HepG2 (cell line): Measurements from ENCODE around the gene TNRC18. TPM values are rescaled to one million over a fixed set of nuclear protein-coding genes. Genes with fewer than 3 reads are reported as not detected.

Experiments
- ATAC-seq: fragments of 200-7000 bp; cut with Tn5 transposase; 3 replicates; pipeline ENCODE4 v1.9.1; 2020; ENCODE audit warnings: mild to moderate bottlenecking, moderate library complexity
- BruUV-seq: library from RNA; stranded (reverse); fragments of 400-500 nt; replicated peaks from 2 replicates; lab custom pipeline; 2021; lab: Mats Ljungman, UMichigan
- CTCF ChIA-PET: fragments of 300-600 bp; formaldehyde crosslinking; extraction: SDS; loops from one replicate; lab custom pipeline; 2021; ENCODE audit warnings: low total read pairs, inconsistent platforms, low intra/inter-chr PET ratio; lab: Yijun Ruan, JAX
- POLR2A ChIA-PET: fragments of 350-600 bp; sonication (Branson Sonifier 250); formaldehyde crosslinking; loops from one replicate; lab custom pipeline; 2020; ENCODE audit warnings: antibody characterized with exemption, inconsistent platforms; lab: Yijun Ruan, JAX
- DNase-seq: peaks from one replicate; pipeline ENCODE4 v3.0.0-alpha.2; 2015; ENCODE audit warnings: low spot score
- FAIRE-seq: peaks from 3 replicates; lab custom pipeline; 2011; peaks lifted over from hg19 to GRCh38; lab: Jason Lieb, UNC
- H2AFZ ChIP-seq: one replicate; pipeline ENCODE4 v1.6.1; 2011; ENCODE audit warnings: low read length, inconsistent platforms
- H3K27ac ChIP-seq: fragments of 300-600 bp; 3 replicates; pipeline ENCODE4 v1.8.0; 2011; ENCODE audit warnings: mixed run types, mild to moderate bottlenecking, mixed read lengths, low read length, inconsistent platforms; ENCODE audit not compliant: insufficient read depth; ENCODE audit errors: extremely low read length
- H3K27me3 ChIP-seq, 2 experiments: fragments of 200-600 bp in 1 of 2; 2 replicates in 1 of 2; 3 replicates in 1 of 2; pipeline versions ENCODE4 v1.6.0 to v1.8.0; 2011; ENCODE audit warnings: low read length in 2 of 2, mild to moderate bottlenecking in 2 of 2, moderate library complexity in 2 of 2, inconsistent platforms in 1 of 2; ENCODE audit not compliant: insufficient read depth in 2 of 2, control insufficient read depth in 1 of 2
- H3K36me3 ChIP-seq, 2 experiments: fragments of 200-600 bp in 1 of 2; replicated peaks in 1 of 2; 2 replicates in 1 of 2; 3 replicates in 1 of 2; pipeline versions ENCODE4 v1.5.1 to v1.8.0; 2011; ENCODE audit warnings: low read length in 2 of 2, inconsistent platforms in 1 of 2; ENCODE audit not compliant: insufficient read depth in 2 of 2, control insufficient read depth in 1 of 2
- H3K4me1 ChIP-seq: 2 replicates; pipeline ENCODE4 v1.5.1; 2012; ENCODE audit warnings: low read length, inconsistent platforms; ENCODE audit not compliant: insufficient read depth
- H3K4me2 ChIP-seq: 2 replicates; pipeline ENCODE4 v1.6.0; 2011; ENCODE audit warnings: low read depth, low read length, inconsistent platforms
- H3K4me3 ChIP-seq, 3 experiments: fragments of 200-600 bp in 1 of 3; sonication (generic), shearing (Covaris generic) in 1 of 3; replicated peaks in 1 of 3; 2 replicates each; pipeline ENCODE4 v1.5.1; 2011 to 2016; ENCODE audit warnings: low read length in 3 of 3, inconsistent platforms in 2 of 3, low read depth in 2 of 3, mild to moderate bottlenecking in 2 of 3, control low read depth in 1 of 3, mixed read lengths in 1 of 3; ENCODE audit not compliant: insufficient read depth in 1 of 3
- H3K79me2 ChIP-seq: one replicate; pipeline ENCODE4 v1.6.1; 2011; ENCODE audit warnings: low read length, inconsistent platforms; ENCODE audit not compliant: insufficient read depth
- H3K9ac ChIP-seq: 2 replicates; pipeline ENCODE4 v1.6.0; 2011; ENCODE audit warnings: mild to moderate bottlenecking, low read depth, low read length, inconsistent platforms; ENCODE audit not compliant: insufficient read depth
- H3K9me3 ChIP-seq: 2 replicates; pipeline ENCODE4 v1.5.1; 2012; ENCODE audit warnings: mild to moderate bottlenecking, low read length
- H4K20me1 ChIP-seq: 2 replicates; pipeline ENCODE4 v1.6.0; 2011; ENCODE audit warnings: inconsistent platforms, mild to moderate bottlenecking, low read length, moderate library complexity; ENCODE audit not compliant: insufficient read depth
- AGO2 ChIP-seq: fragments of 200-400 bp; formaldehyde crosslinking; optimal IDR thresholded peaks from 2 replicates; pipeline ENCODE3; 2017; ENCODE audit warnings: mild to moderate bottlenecking, low read depth, low read length, moderate library complexity
- HDAC2 ChIP-seq: sonication (generic); formaldehyde crosslinking; IDR thresholded peaks from 2 replicates; pipeline ENCODE4 v1.4.0; 2020; ENCODE audit warnings: missing genetic modification reagents
- JUND ChIP-seq: sonication (generic); formaldehyde crosslinking; IDR thresholded peaks from 2 replicates; pipeline ENCODE4 v1.8.0; 2022; ENCODE audit warnings: mild to moderate bottlenecking, missing genetic modification reagents
- RBFOX2 ChIP-seq: fragments of 200-400 bp; formaldehyde crosslinking; IDR thresholded peaks from 2 replicates; pipeline ENCODE4 v1.6.1; 2017; ENCODE audit warnings: low read depth, mild to moderate bottlenecking, low read length
- RERE ChIP-seq: IDR thresholded peaks from 2 replicates; pipeline ENCODE4 v1.6.1; 2016; ENCODE audit warnings: low read depth, missing genetic modification reagents, missing compliant biosample characterization
- RFXAP ChIP-seq: sonication (generic); formaldehyde crosslinking; IDR thresholded peaks from 2 replicates; pipeline ENCODE4 v1.4.0; 2020; ENCODE audit warnings: missing genetic modification reagents, borderline replicate concordance
- SP140L ChIP-seq: sonication (generic); formaldehyde crosslinking; IDR thresholded peaks from 2 replicates; pipeline ENCODE4 v1.4.0; 2020; ENCODE audit warnings: missing genetic modification reagents, borderline replicate concordance
- TAF1 ChIP-seq: sonication (generic); formaldehyde crosslinking; IDR thresholded peaks from 2 replicates; pipeline ENCODE4 v1.4.0; 2020; ENCODE audit warnings: missing genetic modification reagents
- ZBED4 ChIP-seq: sonication (generic); formaldehyde crosslinking; IDR thresholded peaks from 2 replicates; pipeline ENCODE4 v1.4.0; 2020; ENCODE audit warnings: missing genetic modification reagents, borderline replicate concordance
- ZFP91 ChIP-seq: sonication (generic); formaldehyde crosslinking; IDR thresholded peaks from 2 replicates; pipeline ENCODE4 v1.9.0; 2022; ENCODE audit warnings: missing genetic modification reagents, mild to moderate bottlenecking, borderline replicate concordance
- ZNF605 ChIP-seq: sonication (generic); formaldehyde crosslinking; IDR thresholded peaks from 2 replicates; pipeline ENCODE4 v1.8.0; 2022; ENCODE audit warnings: mild to moderate bottlenecking, missing genetic modification reagents
- ZNF709 ChIP-seq: sonication (generic); formaldehyde crosslinking; IDR thresholded peaks from 2 replicates; pipeline ENCODE4 v1.5.0; 2020; ENCODE audit warnings: mild to moderate bottlenecking, missing genetic modification reagents
- ZSCAN21 ChIP-seq: sonication (generic); formaldehyde crosslinking; IDR thresholded peaks from 2 replicates; pipeline ENCODE4 v1.8.0; 2022; ENCODE audit warnings: mild to moderate bottlenecking, missing genetic modification reagents, moderate library complexity, borderline replicate concordance
- WGBS: methylation state at CpG from one replicate; pipeline ENCODE4 v1.1.6; 2017; ENCODE audit warnings: low lambda C conversion rate; 5-methylcytosine and 5-hydroxymethylcytosine counted together
- in situ Hi-C: cut with HindIII; loops from 2 replicates; pipeline ENCODE4 v1.10.0; 2017; ENCODE audit warnings: low pct_unique_long_range_greater_than_20kb; ENCODE audit not compliant: extremely low pct_ligation_motif_present
- intact Hi-C: fragments of 100-400 bp; cut with micrococcal nuclease; formaldehyde crosslinking; loops from one replicate; pipeline ENCODE4 v1.10.0; 2022; ENCODE audit not compliant: unreplicated experiment
- polyA plus RNA-seq, 8 experiments: library from polyadenylated mRNA; depleted of rRNA in 3 of 8; stranded (reverse) in 7 of 8; unstranded in 1 of 8; fragments of >200 nt; fragmentation: Illumina TruSeq in 4 of 8; extraction: Trizol in 4 of 8; gene quantifications; 2 replicates each; pipeline versions ENCODE4 v1.2.1 to v1.2.3, GENCODE V29; 2011 to 2016; ENCODE audit warnings: low read depth in 4 of 8, missing spikeins in 1 of 8, mixed read lengths in 1 of 8; ENCODE audit not compliant: insufficient read depth in 1 of 8
- total RNA-seq, 5 experiments: library from RNA; depleted of rRNA; stranded (reverse); fragments of >200 nt; fragmentation: Illumina TruSeq; extraction: Trizol; gene quantifications; 2 replicates each; pipeline ENCODE4 v1.2.3, GENCODE V29; 2016; ENCODE audit warnings: low read depth in 1 of 5

TNRC18 gene
- total and polyA plus RNA-seq, 2 of the 13 experiments (the other 11 are each of a cell fraction or from before 2014, with no cell fraction given), result 11.7 to 17.4 TPM

DNA sequence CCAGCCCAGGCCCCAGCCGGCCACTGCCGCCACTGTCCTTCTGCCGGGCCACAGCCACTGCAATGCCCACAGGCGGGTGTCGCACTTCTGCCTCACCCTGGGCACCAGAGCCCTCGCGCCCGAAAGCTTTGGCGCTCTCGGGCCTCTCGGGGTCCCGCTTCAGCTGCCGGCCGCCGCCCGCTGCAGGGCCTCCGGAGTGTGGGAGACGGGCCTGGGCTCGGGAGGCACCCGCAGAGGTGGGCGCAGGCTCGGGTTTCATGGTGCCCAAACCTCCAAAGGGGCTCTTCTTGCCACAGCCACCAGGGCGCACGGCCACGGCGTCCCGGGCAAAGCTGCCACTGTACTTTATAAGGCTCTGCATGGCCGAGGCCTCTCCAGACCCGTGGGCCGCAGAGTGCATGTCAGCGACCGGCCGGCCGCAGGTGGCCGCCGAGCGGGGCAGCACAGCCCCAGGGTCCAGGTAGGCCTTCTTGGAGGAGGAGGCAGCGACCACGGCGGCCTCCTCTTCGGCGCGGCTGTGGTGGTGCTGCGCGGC, 35.9 kb downstream of the TNRC18 start:
- FAIRE-seq (no peak), DNase-seq (no peak), ATAC-seq (peak; percentile 10; the same call in 1 of the 3 replicates)
- H3K4me2 ChIP-seq, result no peak overlapping the region
- no peaks in the 10 kb centered on the region for H3K9me3 ChIP-seq
- H3K4me3 ChIP-seq, result no peak overlapping the region
- peaks cover 10% of the 10 kb centered on the region; the same call in 1 of the 2 replicates for H3K4me1 ChIP-seq
- in situ Hi-C loops (no loop called here), intact Hi-C loops (no loop called here)
- peaks cover 23 to 36% of the 10 kb centered on the region in 2 experiments for H3K36me3 ChIP-seq
- H3K79me2 ChIP-seq, result peaks cover 23% of the 10 kb centered on the region
- ChIA-PET POLR2A (no interaction called here), CTCF (no interaction called here)
- H3K9ac ChIP-seq, result no peak overlapping the region
- H3K27me3 ChIP-seq, result no peaks in the 10 kb centered on the region
- peaks cover 36% of the 10 kb centered on the region; the same call in 1 of the 2 replicates for H4K20me1 ChIP-seq
- BruUV-seq, result no TSS peak
- over 99% methylated on average over 18 of the region's 45 CpGs for WGBS
- no peak overlapping the region for H3K27ac ChIP-seq
- no peak overlapping the region for H2AFZ ChIP-seq
- no peak for TF ChIP-seq TAF1
- TF ChIP-seq AGO2, result peak; percentile 99
- no peak for TF ChIP-seq ZSCAN21 (CRISPR knock-in tag)
- no peak for TF ChIP-seq SP140L (CRISPR knock-in tag)
- no peak for TF ChIP-seq RFXAP (CRISPR knock-in tag)
- no peak for TF ChIP-seq JUND
- no peak for TF ChIP-seq RERE (CRISPR knock-in tag)
- TF ChIP-seq RBFOX2, result peak; percentile 64
- no peak for TF ChIP-seq ZNF709 (CRISPR knock-in tag)
- 0 out of 2 replicates have a peak, but pooled peaks have one; percentile 14 for TF ChIP-seq ZFP91 (CRISPR knock-in tag)
- TF ChIP-seq ZNF605 (CRISPR knock-in tag), result no peak
- no peak for TF ChIP-seq HDAC2
- TF ChIP-seq ZBED4 (CRISPR knock-in tag), result no peak
